ENCODE measurements around the gene SH3GL1. TPM values are rescaled to one million over a fixed set of nuclear protein-coding genes. Genes with fewer than 3 reads are reported as not detected.

The SH3GL1 gene
- total RNA-seq, 2 donors from 2014 or later, result 49.1 to 67.1 TPM

DNA sequence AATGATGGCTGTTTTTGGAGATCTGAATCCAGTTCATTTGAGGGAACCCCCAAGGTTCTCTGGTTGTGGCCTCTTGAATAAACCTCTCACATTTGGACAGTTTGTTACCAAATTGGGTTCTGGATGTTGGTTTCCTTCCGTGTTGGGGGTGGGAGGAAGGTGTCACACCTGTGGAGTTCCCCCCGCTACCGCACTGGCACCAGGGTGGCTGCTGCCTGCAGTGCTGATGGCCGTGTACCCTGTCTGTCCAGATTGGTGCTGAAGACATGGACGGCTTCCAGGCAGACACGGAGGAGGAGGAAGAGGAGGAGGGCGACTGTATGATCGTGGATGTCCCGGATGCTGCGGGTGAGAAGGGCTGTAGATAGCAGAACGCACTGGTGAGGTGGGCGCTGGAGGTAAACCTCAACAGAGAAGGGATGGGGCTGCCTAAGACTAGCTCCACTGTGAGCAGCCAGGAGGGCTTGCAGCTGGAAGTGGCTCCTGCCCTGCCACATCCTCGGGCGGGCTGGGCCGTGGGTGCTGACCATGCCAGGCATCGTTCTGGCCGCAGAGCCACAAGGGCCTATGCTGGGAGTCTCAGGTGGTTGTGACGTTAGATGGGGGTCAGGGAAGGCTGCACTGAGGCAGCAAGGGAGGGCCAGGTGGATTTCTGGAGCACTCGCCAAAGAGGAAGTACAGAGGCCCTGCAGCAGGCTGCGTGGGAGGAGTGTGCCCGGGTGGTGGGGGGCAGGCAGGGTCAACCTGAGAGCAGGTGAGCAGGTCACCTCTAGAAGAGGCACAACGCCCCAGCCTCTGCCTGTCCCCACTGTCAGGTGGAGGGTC, 41.9 kb upstream of the SH3GL1 start:
- Mint-ChIP-seq H3K4me1 (no peaks in the 10 kb centered on the region), H3K27ac (peak overlapping the region; percentile 80), H3K27me3 (no peaks in the 10 kb centered on the region), H3K36me3 (ENCODE audit: low read depth) (peaks cover 45% of the 10 kb centered on the region), H3K9me3 (no peaks in the 10 kb centered on the region), H3K4me3 (no peak overlapping the region)
- no peak for ATAC-seq (replicated peaks)

- H3K4me1 Mint-ChIP-seq, result no peaks in the 10 kb centered on the region
- H3K36me3 Mint-ChIP-seq (ENCODE audit: low read depth), result peaks cover 56% of the 10 kb centered on the region
- no peaks in the 10 kb centered on the region for H3K27me3 Mint-ChIP-seq
- no peak for ATAC-seq (replicated peaks)
- no peak overlapping the region for H3K4me3 Mint-ChIP-seq
- H3K9me3 Mint-ChIP-seq, result no peaks in the 10 kb centered on the region
- H3K27ac Mint-ChIP-seq, result no peak overlapping the region
Observed at GRCh38 chr19:4439243-4439642, 38.9 kb upstream of the SH3GL1 start.

- Mint-ChIP-seq H3K4me3 (no peak overlapping the region), H3K4me1 (no peaks in the 10 kb centered on the region), H3K27me3 (no peaks in the 10 kb centered on the region), H3K36me3 (ENCODE audit: low read depth) (peaks cover 72% of the 10 kb centered on the region), H3K27ac (no peak overlapping the region), H3K9me3 (no peaks in the 10 kb centered on the region)
- ATAC-seq (replicated peaks), result no peak
Observed at GRCh38 chr19:4437103-4437502, 36.8 kb upstream of the SH3GL1 start.

GRCh38 chr19:4436231-4436630, 35.9 kb upstream of the SH3GL1 start:
- no peak for ATAC-seq (replicated peaks)
- H3K9me3 Mint-ChIP-seq, result no peaks in the 10 kb centered on the region
- H3K27ac Mint-ChIP-seq, result no peak overlapping the region
- no peaks in the 10 kb centered on the region for H3K27me3 Mint-ChIP-seq
- H3K36me3 Mint-ChIP-seq (ENCODE audit: low read depth), result peaks cover 78% of the 10 kb centered on the region
- H3K4me1 Mint-ChIP-seq, result no peaks in the 10 kb centered on the region
- no peak overlapping the region for H3K4me3 Mint-ChIP-seq

GRCh38 chr19:4434391-4434790, 34.0 kb upstream of the SH3GL1 start:
- H3K4me3 Mint-ChIP-seq, result no peak overlapping the region
- no peak overlapping the region for H3K27ac Mint-ChIP-seq
- H3K4me1 Mint-ChIP-seq, result no peaks in the 10 kb centered on the region
- H3K27me3 Mint-ChIP-seq, result no peaks in the 10 kb centered on the region
- H3K36me3 Mint-ChIP-seq (ENCODE audit: low read depth), result peaks cover 82% of the 10 kb centered on the region
- ATAC-seq (replicated peaks), result no peak
- no peaks in the 10 kb centered on the region for H3K9me3 Mint-ChIP-seq

GRCh38 chr19:4432918-4433506, 32.7 kb upstream of the SH3GL1 start:
- no peak for ATAC-seq (replicated peaks)
- Mint-ChIP-seq H3K4me1 (no peaks in the 10 kb centered on the region), H3K36me3 (ENCODE audit: low read depth) (peaks cover 81% of the 10 kb centered on the region), H3K27ac (no peak overlapping the region), H3K27me3 (no peaks in the 10 kb centered on the region), H3K9me3 (no peaks in the 10 kb centered on the region), H3K4me3 (no peak overlapping the region)

GRCh38 chr19:4431808-4432674, 31.7 kb upstream of the SH3GL1 start:
- H3K9me3 Mint-ChIP-seq, result no peaks in the 10 kb centered on the region
- H3K4me3 Mint-ChIP-seq, result no peak overlapping the region
- H3K27me3 Mint-ChIP-seq, result no peaks in the 10 kb centered on the region
- no peak overlapping the region for H3K27ac Mint-ChIP-seq
- no peaks in the 10 kb centered on the region for H3K4me1 Mint-ChIP-seq
- H3K36me3 Mint-ChIP-seq (ENCODE audit: low read depth), result peaks cover 77% of the 10 kb centered on the region
- ATAC-seq (replicated peaks), result no peak

GRCh38 chr19:4431296-4431695, 30.9 kb upstream of the SH3GL1 start:
- no peaks in the 10 kb centered on the region for H3K9me3 Mint-ChIP-seq
- H3K27ac Mint-ChIP-seq, result no peak overlapping the region
- H3K4me1 Mint-ChIP-seq, result no peaks in the 10 kb centered on the region
- H3K27me3 Mint-ChIP-seq, result no peaks in the 10 kb centered on the region
- H3K36me3 Mint-ChIP-seq (ENCODE audit: low read depth), result peaks cover 82% of the 10 kb centered on the region
- no peak for ATAC-seq (replicated peaks)
- no peak overlapping the region for H3K4me3 Mint-ChIP-seq

DNA sequence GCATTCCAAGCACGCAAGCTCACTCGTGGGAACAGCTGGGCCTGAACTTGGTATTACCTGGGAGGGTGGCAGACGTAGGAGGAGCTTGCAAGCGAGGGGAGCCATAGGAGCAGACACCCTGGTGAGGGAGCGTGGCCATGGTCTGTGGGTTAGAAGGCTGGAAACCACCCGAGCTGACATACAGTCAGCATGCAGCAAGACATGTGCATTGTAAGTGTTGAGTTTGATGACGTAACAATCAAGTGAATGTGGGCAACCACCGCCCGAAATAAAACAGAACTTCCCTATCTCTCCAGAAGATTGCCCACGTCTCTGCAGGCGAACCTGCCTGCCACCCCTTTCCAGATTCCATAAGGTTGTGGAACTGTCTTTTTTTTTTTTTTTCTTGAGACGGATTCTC, 30.4 kb upstream of the SH3GL1 start:
- no peaks in the 10 kb centered on the region for H3K27me3 Mint-ChIP-seq
- H3K4me3 Mint-ChIP-seq, result no peak overlapping the region
- peaks cover 87% of the 10 kb centered on the region for H3K36me3 Mint-ChIP-seq (ENCODE audit: low read depth)
- no peak for ATAC-seq (replicated peaks)
- H3K4me1 Mint-ChIP-seq, result no peaks in the 10 kb centered on the region
- H3K9me3 Mint-ChIP-seq, result no peaks in the 10 kb centered on the region
- H3K27ac Mint-ChIP-seq, result no peak overlapping the region

DNA sequence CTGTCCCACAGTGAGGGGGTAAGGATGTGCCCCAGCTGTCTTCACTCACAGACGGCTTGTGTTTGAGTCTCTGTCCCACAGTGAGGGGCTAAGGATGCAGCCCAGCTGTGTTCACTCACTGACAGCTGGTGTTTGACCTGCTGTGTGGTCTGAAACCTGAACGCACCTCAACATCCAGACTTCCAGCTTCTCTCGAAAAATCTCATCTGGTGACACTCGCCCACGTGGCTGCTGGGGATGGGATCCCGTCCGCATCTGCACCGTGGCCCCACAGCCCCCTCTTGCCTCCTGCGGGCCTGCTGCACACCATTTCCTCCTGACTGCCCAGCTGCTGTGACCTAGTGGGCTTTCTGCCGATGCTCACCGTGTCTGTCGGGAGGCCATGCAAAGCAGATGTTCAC, 29.4 kb upstream of the SH3GL1 start:
- no peak for ATAC-seq (replicated peaks)
- H3K27ac Mint-ChIP-seq, result no peak overlapping the region
- H3K9me3 Mint-ChIP-seq, result no peaks in the 10 kb centered on the region
- H3K36me3 Mint-ChIP-seq (ENCODE audit: low read depth), result peaks cover 87% of the 10 kb centered on the region
- no peak overlapping the region for H3K4me3 Mint-ChIP-seq
- no peaks in the 10 kb centered on the region for H3K27me3 Mint-ChIP-seq
- no peaks in the 10 kb centered on the region for H3K4me1 Mint-ChIP-seq

GRCh38 chr19:4429256-4429655, 28.9 kb upstream of the SH3GL1 start:
- Mint-ChIP-seq H3K4me1 (no peaks in the 10 kb centered on the region), H3K4me3 (no peak overlapping the region), H3K27me3 (no peaks in the 10 kb centered on the region), H3K9me3 (no peaks in the 10 kb centered on the region), H3K36me3 (ENCODE audit: low read depth) (peaks cover 87% of the 10 kb centered on the region), H3K27ac (no peak overlapping the region)
- ATAC-seq (replicated peaks), result no peak

DNA sequence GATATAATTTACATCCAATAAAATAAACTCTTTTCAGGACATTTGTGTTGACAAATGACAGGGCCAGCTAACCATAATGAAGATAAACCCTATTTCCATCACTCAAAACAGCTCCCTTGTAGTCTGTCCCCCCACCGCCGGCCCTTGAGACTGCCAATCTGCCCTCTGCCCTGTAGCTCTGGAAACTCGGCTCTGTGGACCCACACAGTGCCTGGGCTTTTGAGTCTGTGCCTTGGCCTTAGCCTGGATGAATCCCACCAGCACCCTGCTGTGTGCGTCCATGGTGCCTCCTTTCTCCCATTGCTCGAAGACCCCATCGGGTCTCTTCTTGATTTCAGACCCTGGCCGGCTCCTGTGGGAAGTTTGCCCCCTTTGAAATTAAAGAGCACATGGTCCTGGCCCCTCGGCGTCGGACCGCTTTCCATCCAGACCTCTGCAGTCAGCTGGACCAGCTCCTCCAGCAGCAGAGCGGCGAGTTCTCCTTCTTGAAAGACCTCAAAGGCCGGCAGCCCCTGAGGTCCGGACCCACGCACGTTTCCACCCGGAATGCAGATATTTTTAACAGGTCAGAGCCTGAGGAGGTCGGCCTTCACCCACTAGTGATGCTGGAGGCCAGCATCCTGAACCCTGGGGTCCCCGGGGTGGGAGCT, 28.1 kb upstream of the SH3GL1 start:
- no peak overlapping the region for H3K27ac Mint-ChIP-seq
- no peak overlapping the region for H3K4me3 Mint-ChIP-seq
- H3K27me3 Mint-ChIP-seq, result no peaks in the 10 kb centered on the region
- no peaks in the 10 kb centered on the region for H3K9me3 Mint-ChIP-seq
- no peak for ATAC-seq (replicated peaks)
- no peaks in the 10 kb centered on the region for H3K4me1 Mint-ChIP-seq
- peaks cover 87% of the 10 kb centered on the region for H3K36me3 Mint-ChIP-seq (ENCODE audit: low read depth)

DNA sequence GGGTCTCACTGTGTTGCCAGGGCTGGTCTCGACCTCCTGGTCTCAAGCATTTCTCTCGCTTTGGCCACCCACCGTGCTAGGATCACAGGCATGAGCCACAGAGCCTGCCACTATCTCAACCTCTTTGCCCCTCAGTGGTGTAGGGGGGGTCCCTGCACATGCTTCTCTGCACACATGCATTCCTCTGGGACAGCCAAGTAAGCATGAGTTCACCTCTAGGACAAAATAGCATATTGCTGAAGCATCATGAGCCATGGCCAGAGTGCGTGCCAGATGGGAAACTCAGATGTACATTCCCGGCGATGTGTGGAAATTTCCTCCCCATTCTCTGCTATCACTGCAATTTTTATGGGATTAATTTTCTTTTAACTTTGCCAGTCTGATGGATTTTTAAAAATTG, 25.2 kb upstream of the SH3GL1 start:
- no peaks in the 10 kb centered on the region for H3K27me3 Mint-ChIP-seq
- peaks cover 73% of the 10 kb centered on the region for H3K36me3 Mint-ChIP-seq (ENCODE audit: low read depth)
- no peak for ATAC-seq (replicated peaks)
- H3K9me3 Mint-ChIP-seq, result no peaks in the 10 kb centered on the region
- no peaks in the 10 kb centered on the region for H3K4me1 Mint-ChIP-seq
- H3K4me3 Mint-ChIP-seq, result no peak overlapping the region
- H3K27ac Mint-ChIP-seq, result no peak overlapping the region

- H3K4me1 Mint-ChIP-seq, result no peaks in the 10 kb centered on the region
- no peaks in the 10 kb centered on the region for H3K27me3 Mint-ChIP-seq
- no peak overlapping the region for H3K4me3 Mint-ChIP-seq
- no peak for ATAC-seq (replicated peaks)
- no peaks in the 10 kb centered on the region for H3K9me3 Mint-ChIP-seq
- H3K36me3 Mint-ChIP-seq (ENCODE audit: low read depth), result peaks cover 70% of the 10 kb centered on the region
- H3K27ac Mint-ChIP-seq, result no peak overlapping the region
Observed at GRCh38 chr19:4423416-4424126, 23.2 kb upstream of the SH3GL1 start.
